Testis (tissue), 2 donors: Measurements from ENCODE around the gene HAPLN3.

Experiments
- POLR2A ChIP-seq: fragments of 450-650 bp; IDR thresholded peaks from one replicate; pipeline ENCODE4 v1.6.1; 2017; ENCODE audit warnings: antibody characterized with exemption, mild to moderate bottlenecking, moderate library complexity
- TF ChIP-seq, protein P1 (sequence below), 3 experiments: fragments of 450-650 bp in 2 of 3; fragments of 200-600 bp in 1 of 3; sonication (generic) in 1 of 3; IDR thresholded peaks; one replicate each; pipeline ENCODE4 v1.5.1; 2016 to 2019; ENCODE audit warnings: antibody characterized with exemption in 3 of 3, mild to moderate bottlenecking in 2 of 3, moderate library complexity in 1 of 3

DNA sequence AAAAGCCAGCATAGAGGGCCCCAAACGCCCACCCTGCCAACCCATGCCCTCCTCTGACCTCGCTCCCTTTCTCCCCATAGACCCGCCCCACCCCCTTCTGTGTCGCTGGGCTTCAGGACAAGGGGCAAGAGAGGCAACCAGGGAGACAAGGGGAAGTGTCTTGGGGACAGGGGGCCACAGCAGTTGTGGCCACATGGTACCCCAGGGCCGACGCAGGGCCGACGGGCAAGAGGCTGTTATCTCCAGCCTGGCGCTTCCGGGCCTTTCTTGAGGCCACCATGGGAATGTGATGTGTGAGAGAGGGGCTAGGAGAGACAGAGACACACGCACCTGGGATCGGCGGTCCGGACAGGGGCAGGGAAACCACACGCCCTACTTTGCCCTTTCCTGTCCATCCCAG, 3.4 kb upstream of the HAPLN3 start:
- TF ChIP-seq, protein P1, sequence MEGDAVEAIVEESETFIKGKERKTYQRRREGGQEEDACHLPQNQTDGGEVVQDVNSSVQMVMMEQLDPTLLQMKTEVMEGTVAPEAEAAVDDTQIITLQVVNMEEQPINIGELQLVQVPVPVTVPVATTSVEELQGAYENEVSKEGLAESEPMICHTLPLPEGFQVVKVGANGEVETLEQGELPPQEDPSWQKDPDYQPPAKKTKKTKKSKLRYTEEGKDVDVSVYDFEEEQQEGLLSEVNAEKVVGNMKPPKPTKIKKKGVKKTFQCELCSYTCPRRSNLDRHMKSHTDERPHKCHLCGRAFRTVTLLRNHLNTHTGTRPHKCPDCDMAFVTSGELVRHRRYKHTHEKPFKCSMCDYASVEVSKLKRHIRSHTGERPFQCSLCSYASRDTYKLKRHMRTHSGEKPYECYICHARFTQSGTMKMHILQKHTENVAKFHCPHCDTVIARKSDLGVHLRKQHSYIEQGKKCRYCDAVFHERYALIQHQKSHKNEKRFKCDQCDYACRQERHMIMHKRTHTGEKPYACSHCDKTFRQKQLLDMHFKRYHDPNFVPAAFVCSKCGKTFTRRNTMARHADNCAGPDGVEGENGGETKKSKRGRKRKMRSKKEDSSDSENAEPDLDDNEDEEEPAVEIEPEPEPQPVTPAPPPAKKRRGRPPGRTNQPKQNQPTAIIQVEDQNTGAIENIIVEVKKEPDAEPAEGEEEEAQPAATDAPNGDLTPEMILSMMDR (IDR thresholded peaks at IDR 0.05): no peak
- no peak for TF ChIP-seq POLR2A
